Endothelial cell of umbilical vein (primary cell): ENCODE measurements around the gene ARRDC1. TPM values are rescaled to one million over a fixed set of nuclear protein-coding genes. Genes with fewer than 3 reads are reported as not detected.
A peak's percentile ranks its signal among the peaks of the same experiment; 100 is the strongest.

Experiments used
- BruUV-seq: library from RNA; stranded (reverse); fragments of 400-500 nt; replicated peaks from 2 replicates; lab custom pipeline; 2021; lab: Mats Ljungman, UMichigan
- CTCF ChIA-PET: fragments of 300-600, 350-600 bp; sonication (Branson Sonifier 250); formaldehyde crosslinking; loops from one replicate; lab custom pipeline; 2021; ENCODE audit warnings: antibody characterized with exemption, inconsistent platforms; lab: Charles Lee
- POLR2A ChIA-PET: fragments of 300-600, 350-600 bp; sonication (Branson Sonifier 250); formaldehyde crosslinking; loops from one replicate; lab custom pipeline; 2021; ENCODE audit warnings: antibody characterized with exemption, inconsistent platforms; lab: Charles Lee
- DNase-seq: peaks from one replicate; pipeline ENCODE4 v3.0.0-alpha.2; 2011; ENCODE audit warnings: low read depth, low spot score
- FAIRE-seq: peaks from 2 replicates; lab custom pipeline; 2011; peaks lifted over from hg19 to GRCh38; lab: Jason Lieb, UNC
- H2AFZ ChIP-seq: 2 replicates; pipeline ENCODE4 v1.6.0; 2012; ENCODE audit warnings: low read depth, low read length, control low read depth, inconsistent platforms
- H3K27ac ChIP-seq: 2 replicates; pipeline ENCODE4 v1.5.1; 2011; ENCODE audit warnings: low read depth, mild to moderate bottlenecking, control low read depth, low read length, moderate library complexity; ENCODE audit not compliant: insufficient read depth
- H3K27me3 ChIP-seq, 2 experiments: 2 replicates each; pipeline versions ENCODE4 v1.6.0 to v1.6.1; 2011; ENCODE audit warnings: low read length in 2 of 2, mixed read lengths in 1 of 2; ENCODE audit not compliant: control insufficient read depth in 2 of 2, insufficient read depth in 2 of 2
- H3K36me3 ChIP-seq, 2 experiments: 2 replicates in 1 of 2; 3 replicates in 1 of 2; pipeline ENCODE4 v1.5.1; 2011; ENCODE audit warnings: low read length in 2 of 2, mild to moderate bottlenecking in 1 of 2, moderate library complexity in 1 of 2; ENCODE audit not compliant: control insufficient read depth in 2 of 2, insufficient read depth in 2 of 2; ENCODE audit errors: extremely low read depth in 1 of 2
- H3K4me1 ChIP-seq: 3 replicates; pipeline ENCODE4 v1.5.1; 2011; ENCODE audit warnings: mild to moderate bottlenecking, low read length; ENCODE audit not compliant: control insufficient read depth, insufficient read depth; ENCODE audit errors: extremely low read depth
- H3K4me2 ChIP-seq: 2 replicates; pipeline ENCODE4 v1.6.1; 2011; ENCODE audit warnings: low read length, control low read depth, mixed read lengths; ENCODE audit not compliant: insufficient read depth
- H3K4me3 ChIP-seq, 3 experiments: fragments of 200-600 bp in 1 of 3; sonication (generic), shearing (Covaris generic) in 1 of 3; replicated peaks in 1 of 3; 2 replicates each; pipeline ENCODE4 v1.5.1; 2011 to 2016; ENCODE audit warnings: control low read depth in 3 of 3, low read length in 3 of 3, mild to moderate bottlenecking in 2 of 3, inconsistent platforms in 1 of 3, low read depth in 1 of 3, moderate library complexity in 1 of 3; ENCODE audit not compliant: insufficient read depth in 1 of 3
- H3K79me2 ChIP-seq: 2 replicates; pipeline ENCODE4 v1.6.0; 2012; ENCODE audit warnings: low read length, inconsistent platforms; ENCODE audit not compliant: control insufficient read depth, insufficient read depth
- H3K9ac ChIP-seq: replicated peaks from 2 replicates; pipeline ENCODE3; 2011; ENCODE audit warnings: low read length, control low read depth; ENCODE audit not compliant: insufficient read depth; ENCODE audit errors: extremely low read depth
- H3K9me1 ChIP-seq: replicated peaks from 3 replicates; pipeline ENCODE4 v1.6.0; 2011; ENCODE audit warnings: mild to moderate bottlenecking, low read length; ENCODE audit not compliant: control insufficient read depth, insufficient read depth; ENCODE audit errors: extremely low read depth
- H3K9me3 ChIP-seq: replicated peaks from 2 replicates; pipeline ENCODE4 v1.5.1; 2012; ENCODE audit warnings: low read length, inconsistent platforms; ENCODE audit not compliant: control insufficient read depth, insufficient read depth
- H4K20me1 ChIP-seq: replicated peaks from 2 replicates; pipeline ENCODE3; 2011; ENCODE audit warnings: mild to moderate bottlenecking, low read length; ENCODE audit not compliant: control insufficient read depth, insufficient read depth; ENCODE audit errors: extremely low read depth
- EZH2 ChIP-seq: IDR thresholded peaks from 2 replicates; pipeline ENCODE4 v1.6.1; 2012; ENCODE audit warnings: borderline replicate concordance, low read depth, mild to moderate bottlenecking, moderate library complexity, low read length, inconsistent platforms; ENCODE audit not compliant: severe bottlenecking
- FOS ChIP-seq: IDR thresholded peaks from 2 replicates; pipeline ENCODE4 v1.6.1; 2011; ENCODE audit warnings: mild to moderate bottlenecking, low read length, moderate library complexity, borderline replicate concordance; ENCODE audit not compliant: insufficient read depth
- GATA2 ChIP-seq: IDR thresholded peaks from 2 replicates; pipeline ENCODE4 v1.7.0; 2011; ENCODE audit warnings: low read depth, mild to moderate bottlenecking, moderate library complexity, mixed read lengths, low read length; ENCODE audit not compliant: insufficient read length, insufficient read depth
- JUN ChIP-seq: IDR thresholded peaks from 2 replicates; pipeline ENCODE4 v1.6.1; 2011; ENCODE audit warnings: borderline replicate concordance, low read depth; ENCODE audit not compliant: insufficient read length, insufficient read depth
- MYC ChIP-seq: IDR thresholded peaks from one replicate; pipeline ENCODE4 v1.6.1; 2011; ENCODE audit warnings: mild to moderate bottlenecking, low read depth, low read length
- POLR2A ChIP-seq: IDR thresholded peaks from 2 replicates; pipeline ENCODE4 v1.6.1; 2012; ENCODE audit warnings: low read depth, mild to moderate bottlenecking, control low read depth, low read length
- POLR2AphosphoS5 ChIP-seq: IDR thresholded peaks from 2 replicates; pipeline ENCODE4 v1.6.1; 2012; ENCODE audit warnings: low read depth, mild to moderate bottlenecking, control low read depth, low read length, moderate library complexity; ENCODE audit not compliant: insufficient read depth
- dilution Hi-C: fragments of 300-500 bp; cut with MboI; formaldehyde crosslinking; loops from one replicate; pipeline ENCODE4 v1.15.0; 2019; ENCODE audit warnings: low sequenced_read_pairs; ENCODE audit not compliant: extremely low pct_ligation_motif_present
- intact Hi-C: fragments of 100-400 bp; cut with micrococcal nuclease; formaldehyde crosslinking; loops from one replicate; pipeline ENCODE4 v1.10.0; 2022
- polyA plus RNA-seq, 4 experiments: library from polyadenylated mRNA; depleted of rRNA in 3 of 4; stranded (reverse) in 3 of 4; unstranded in 1 of 4; fragments of >200 nt; gene quantifications; 2 replicates each; pipeline versions ENCODE4 v1.2.1 to v1.2.3, GENCODE V29; 2011 to 2012; ENCODE audit warnings: missing spikeins in 1 of 4
- total RNA-seq: library from RNA; stranded (reverse); gene quantifications from 2 replicates; pipeline ENCODE4 v1.2.3, GENCODE V29; 2021
- TF ChIP-seq, protein P1 (sequence below): IDR thresholded peaks from 2 replicates; pipeline ENCODE4 v1.6.1; 2011; ENCODE audit not compliant: insufficient read depth, insufficient read length
- TF ChIP-seq, protein P2 (sequence below), 2 donors: IDR thresholded peaks; 1 replicate in 1 of 2; 2 replicates in 1 of 2; pipeline ENCODE4 v1.5.1; 2011; ENCODE audit warnings: low read length in 2 of 2, mild to moderate bottlenecking in 2 of 2, moderate library complexity in 2 of 2, control low read depth in 1 of 2, inconsistent platforms in 1 of 2, low read depth in 1 of 2; ENCODE audit not compliant: insufficient read depth in 1 of 2; ENCODE audit errors: extremely low read depth in 1 of 2

The ARRDC1 gene
- total and polyA plus RNA-seq, 2 donors (not counting 3 experiments of a cell fraction or from before 2014, with no cell fraction given), result 22.5 to 51.0 TPM

DNA sequence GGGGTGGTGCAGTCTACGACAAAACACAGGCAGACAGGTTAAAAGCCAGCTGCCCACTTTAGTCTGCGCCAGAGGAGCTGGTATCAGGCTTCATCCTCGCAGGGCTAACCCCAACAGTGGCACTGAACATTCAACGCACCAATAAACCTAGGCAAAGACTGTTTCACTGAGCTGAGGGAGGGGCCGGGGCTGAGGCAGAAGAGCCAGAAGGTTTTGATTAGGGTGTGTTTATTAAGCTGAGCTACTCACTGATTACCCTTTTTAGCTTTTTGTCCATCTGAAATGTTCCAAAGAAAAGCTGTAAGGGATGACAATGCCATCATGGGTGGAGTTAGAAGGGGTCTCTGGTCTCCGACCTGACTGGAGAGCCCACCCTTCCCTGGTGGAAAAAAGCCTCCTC is 16.6 kb upstream of the ARRDC1 start:
- dilution Hi-C loops, result no loop called here
- peaks cover 9% of the 10 kb centered on the region for H3K4me1 ChIP-seq
- BruUV-seq, result TSS peak; percentile 24
- H3K9me1 ChIP-seq, result no peaks in the 10 kb centered on the region
- peaks cover 18% of the 10 kb centered on the region for H3K79me2 ChIP-seq
- H4K20me1 ChIP-seq, result no peaks in the 10 kb centered on the region
- no peaks in the 10 kb centered on the region for H3K27me3 ChIP-seq
- H3K27ac ChIP-seq, result no peak overlapping the region
- CTCF ChIA-PET, result interaction anchor here (2.4 kb wide), 1 partner anchor 10 kb away, joined by 15 read pairs; the partner anchor contains the start of gene DPH7
- no peak overlapping the region for H2AFZ ChIP-seq
- TF ChIP-seq FOS, result no peak
- no peak for TF ChIP-seq EZH2
- TF ChIP-seq JUN, result no peak
- TF ChIP-seq, protein P1, sequence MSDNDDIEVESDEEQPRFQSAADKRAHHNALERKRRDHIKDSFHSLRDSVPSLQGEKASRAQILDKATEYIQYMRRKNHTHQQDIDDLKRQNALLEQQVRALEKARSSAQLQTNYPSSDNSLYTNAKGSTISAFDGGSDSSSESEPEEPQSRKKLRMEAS, result no peak
- TF ChIP-seq POLR2A, result no peak
- TF ChIP-seq POLR2AphosphoS5, result no peak
- no peak for TF ChIP-seq GATA2
- TF ChIP-seq, protein P2, sequence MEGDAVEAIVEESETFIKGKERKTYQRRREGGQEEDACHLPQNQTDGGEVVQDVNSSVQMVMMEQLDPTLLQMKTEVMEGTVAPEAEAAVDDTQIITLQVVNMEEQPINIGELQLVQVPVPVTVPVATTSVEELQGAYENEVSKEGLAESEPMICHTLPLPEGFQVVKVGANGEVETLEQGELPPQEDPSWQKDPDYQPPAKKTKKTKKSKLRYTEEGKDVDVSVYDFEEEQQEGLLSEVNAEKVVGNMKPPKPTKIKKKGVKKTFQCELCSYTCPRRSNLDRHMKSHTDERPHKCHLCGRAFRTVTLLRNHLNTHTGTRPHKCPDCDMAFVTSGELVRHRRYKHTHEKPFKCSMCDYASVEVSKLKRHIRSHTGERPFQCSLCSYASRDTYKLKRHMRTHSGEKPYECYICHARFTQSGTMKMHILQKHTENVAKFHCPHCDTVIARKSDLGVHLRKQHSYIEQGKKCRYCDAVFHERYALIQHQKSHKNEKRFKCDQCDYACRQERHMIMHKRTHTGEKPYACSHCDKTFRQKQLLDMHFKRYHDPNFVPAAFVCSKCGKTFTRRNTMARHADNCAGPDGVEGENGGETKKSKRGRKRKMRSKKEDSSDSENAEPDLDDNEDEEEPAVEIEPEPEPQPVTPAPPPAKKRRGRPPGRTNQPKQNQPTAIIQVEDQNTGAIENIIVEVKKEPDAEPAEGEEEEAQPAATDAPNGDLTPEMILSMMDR (IDR thresholded peaks at IDR 0.05; ENCODE audit: extremely low read depth in 1 of 2, insufficient read depth in 1 of 2, low read depth in 1 of 2, low read length in 2 of 2), result no peak
- no peak for TF ChIP-seq MYC
- no peaks in the 10 kb centered on the region for H3K9me3 ChIP-seq
- peaks cover 13 to 31% of the 10 kb centered on the region in 2 experiments for H3K36me3 ChIP-seq
- no peak overlapping the region for H3K9ac ChIP-seq
- H3K4me2 ChIP-seq, result peak overlapping the region; percentile 59
- FAIRE-seq, result no peak
- POLR2A ChIA-PET, result no interaction called here
- intact Hi-C loops, result no loop called here
- H3K4me3 ChIP-seq, result peak overlapping the region in 1 of 3 experiments; percentile 42
- no peak for DNase-seq
